GM12864 (cell line): ENCODE results near the gene ZNF385B.

ENCODE experiments used
- DNase-seq: peaks from one replicate; pipeline ENCODE4 v3.0.0-alpha.2; 2011; ENCODE audit warnings: low read depth
- H3K4me3 ChIP-seq: 2 replicates; pipeline ENCODE4 v1.5.1; 2011; ENCODE audit warnings: mild to moderate bottlenecking, low read depth, low read length, control low read depth
- CTCF ChIP-seq: IDR thresholded peaks from 2 replicates; pipeline ENCODE4 v1.5.1; 2011; ENCODE audit warnings: low read depth, mild to moderate bottlenecking, moderate library complexity, low read length, control low read depth, inconsistent platforms; ENCODE audit errors: missing control alignments

The ZNF385B gene

GRCh38 chr2:179511105-179511789 lies 350.2 kb downstream of the ZNF385B start:
- no peak overlapping the region for H3K4me3 ChIP-seq
- DNase-seq = no peak
- TF ChIP-seq CTCF = no peak

- no peak for TF ChIP-seq CTCF
Measured at GRCh38 chr2:179495315-179495714, 366.1 kb downstream of the ZNF385B start.

GRCh38 chr2:179488563-179488962 lies 372.8 kb downstream of the ZNF385B start:
- no peak overlapping the region for H3K4me3 ChIP-seq
- no peak for TF ChIP-seq CTCF
- no peak for DNase-seq

More at GRCh38 chr2:179495315-179495714, 366.1 kb downstream of the ZNF385B start:
- DNase-seq = no peak
- no peak overlapping the region for H3K4me3 ChIP-seq

DNA sequence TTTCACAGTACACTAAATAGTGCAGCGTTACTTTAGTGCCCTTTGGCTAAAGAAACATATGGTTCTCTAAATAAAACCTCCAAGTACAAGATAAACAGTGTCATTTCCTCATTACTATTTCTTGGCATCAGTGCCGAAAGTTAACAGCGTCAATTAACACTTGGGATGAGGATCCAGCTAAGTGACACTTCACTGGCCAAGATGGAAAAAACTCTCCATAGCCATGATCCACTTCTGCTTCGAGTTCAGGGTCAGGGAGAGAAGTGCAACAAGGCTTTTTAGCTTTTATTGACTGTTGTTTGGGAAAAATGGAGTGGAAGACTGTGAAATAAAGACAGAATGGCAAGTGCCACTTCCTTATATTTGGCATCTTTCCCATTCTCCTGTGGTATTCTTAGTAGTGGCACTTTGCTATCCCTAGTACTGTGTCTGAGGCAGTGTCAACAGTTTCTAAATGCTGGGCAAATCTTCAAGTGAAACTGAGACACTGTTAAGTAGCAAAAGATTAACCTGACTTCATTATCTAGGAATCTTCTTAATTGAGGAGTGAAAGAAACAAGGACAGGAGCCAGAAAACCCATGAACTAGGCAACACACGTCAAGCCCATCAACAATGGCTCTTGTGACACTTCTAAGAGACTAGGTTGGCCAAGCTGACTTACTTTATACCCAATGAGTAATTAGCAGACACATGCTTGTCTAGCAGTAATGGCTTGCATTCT lies 374.2 kb downstream of the ZNF385B start:
- H3K4me3 ChIP-seq = no peak overlapping the region
- TF ChIP-seq CTCF = no peak
- no peak for DNase-seq

DNA sequence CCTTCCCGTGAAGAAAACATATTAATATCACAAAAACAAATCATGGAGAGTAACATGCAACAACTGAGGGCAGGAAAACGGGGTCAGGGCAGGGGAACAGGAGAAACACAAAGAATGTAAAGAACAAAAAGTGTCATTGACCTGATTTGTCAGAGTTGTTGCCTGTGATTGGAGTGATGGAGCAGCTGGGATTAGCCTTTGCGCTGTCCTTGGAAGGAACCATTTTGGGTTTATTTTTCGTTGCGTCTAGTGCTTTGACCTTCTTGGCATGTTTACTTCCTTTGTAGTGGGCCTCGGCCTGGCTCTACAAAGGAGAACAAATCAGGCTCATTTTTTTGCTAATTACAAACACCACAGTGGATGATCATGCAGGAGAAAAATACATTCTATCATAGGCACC lies 378.3 kb downstream of the ZNF385B start:
- DNase-seq = no peak
- no peak for TF ChIP-seq CTCF
- H3K4me3 ChIP-seq = no peak overlapping the region

- H3K4me3 ChIP-seq = no peak overlapping the region
- no peak for TF ChIP-seq CTCF
- DNase-seq = no peak
Measured at GRCh38 chr2:179479947-179480346, 381.5 kb downstream of the ZNF385B start.
